ENCODE data around the gene TCF7L2. TPM values are rescaled to one million over a fixed set of nuclear protein-coding genes. Genes with fewer than 3 reads are reported as not detected.

The TCF7L2 gene
- total RNA-seq, 1 donor from 2014 or later: 88.2 TPM

DNA sequence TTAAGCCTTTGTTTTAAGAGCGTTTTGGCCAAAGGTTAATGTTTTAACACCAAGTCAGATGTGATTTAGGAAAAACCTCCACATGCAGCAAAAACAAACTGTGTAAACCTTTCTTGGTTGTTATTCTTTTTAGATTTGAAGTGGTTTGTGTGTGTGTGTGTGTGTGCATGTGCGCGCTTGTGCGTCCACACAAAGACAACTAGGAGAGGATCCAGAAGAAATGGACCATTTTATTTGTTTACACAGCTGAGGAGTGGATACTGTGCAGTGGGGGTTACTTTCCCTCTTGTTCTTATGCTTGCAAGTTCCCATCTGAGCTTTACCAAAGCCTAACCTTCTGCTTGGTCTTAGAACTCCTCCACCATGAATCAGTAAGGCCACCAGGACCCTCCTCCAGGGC, 20.0 kb downstream of the TCF7L2 start:
- no peak for DNase-seq (ENCODE audit: extremely low spot score, unreplicated experiment)
- TF ChIP-seq, protein P1, sequence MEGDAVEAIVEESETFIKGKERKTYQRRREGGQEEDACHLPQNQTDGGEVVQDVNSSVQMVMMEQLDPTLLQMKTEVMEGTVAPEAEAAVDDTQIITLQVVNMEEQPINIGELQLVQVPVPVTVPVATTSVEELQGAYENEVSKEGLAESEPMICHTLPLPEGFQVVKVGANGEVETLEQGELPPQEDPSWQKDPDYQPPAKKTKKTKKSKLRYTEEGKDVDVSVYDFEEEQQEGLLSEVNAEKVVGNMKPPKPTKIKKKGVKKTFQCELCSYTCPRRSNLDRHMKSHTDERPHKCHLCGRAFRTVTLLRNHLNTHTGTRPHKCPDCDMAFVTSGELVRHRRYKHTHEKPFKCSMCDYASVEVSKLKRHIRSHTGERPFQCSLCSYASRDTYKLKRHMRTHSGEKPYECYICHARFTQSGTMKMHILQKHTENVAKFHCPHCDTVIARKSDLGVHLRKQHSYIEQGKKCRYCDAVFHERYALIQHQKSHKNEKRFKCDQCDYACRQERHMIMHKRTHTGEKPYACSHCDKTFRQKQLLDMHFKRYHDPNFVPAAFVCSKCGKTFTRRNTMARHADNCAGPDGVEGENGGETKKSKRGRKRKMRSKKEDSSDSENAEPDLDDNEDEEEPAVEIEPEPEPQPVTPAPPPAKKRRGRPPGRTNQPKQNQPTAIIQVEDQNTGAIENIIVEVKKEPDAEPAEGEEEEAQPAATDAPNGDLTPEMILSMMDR (IDR thresholded peaks at IDR 0.05): no peak
- Mint-ChIP-seq H3K27ac (ENCODE audit: unreplicated experiment) (no peak overlapping the region), H3K27me3 (ENCODE audit: unreplicated experiment) (no peaks in the 10 kb centered on the region), H3K36me3 (ENCODE audit: unreplicated experiment) (peaks cover 52% of the 10 kb centered on the region), H3K9me3 (ENCODE audit: unreplicated experiment) (no peaks in the 10 kb centered on the region), H3K4me3 (ENCODE audit: unreplicated experiment) (no peak overlapping the region), H3K4me1 (ENCODE audit: unreplicated experiment) (peaks cover 38% of the 10 kb centered on the region)

DNA sequence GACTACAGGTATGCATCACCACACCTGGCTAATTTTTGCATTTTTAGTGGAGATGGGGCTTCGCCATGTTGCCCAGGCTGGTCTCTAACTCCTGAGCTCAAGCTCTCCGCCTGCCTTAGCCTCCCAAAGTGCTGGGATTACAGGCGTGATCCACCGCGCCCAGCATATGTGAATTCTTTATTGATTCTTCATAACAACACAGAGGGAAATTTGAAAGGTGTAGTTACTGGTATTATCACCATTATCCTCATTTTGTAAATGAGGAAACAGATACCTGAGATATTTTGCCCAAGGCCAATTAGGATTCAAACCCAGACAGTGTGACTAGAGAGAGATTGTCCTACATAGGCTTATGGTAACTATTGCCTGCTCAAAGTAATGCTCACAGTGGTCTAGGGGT, 22.6 kb downstream of the TCF7L2 start:
- TF ChIP-seq, protein P1 (IDR thresholded peaks at IDR 0.05): no peak
- H3K36me3 Mint-ChIP-seq (ENCODE audit: unreplicated experiment): peaks cover 59% of the 10 kb centered on the region
- H3K27me3 Mint-ChIP-seq (ENCODE audit: unreplicated experiment): no peaks in the 10 kb centered on the region
- H3K4me3 Mint-ChIP-seq (ENCODE audit: unreplicated experiment): no peak overlapping the region
- peaks cover 25% of the 10 kb centered on the region for H3K4me1 Mint-ChIP-seq (ENCODE audit: unreplicated experiment)
- H3K9me3 Mint-ChIP-seq (ENCODE audit: unreplicated experiment): no peaks in the 10 kb centered on the region
- DNase-seq (ENCODE audit: extremely low spot score, unreplicated experiment): no peak
- H3K27ac Mint-ChIP-seq (ENCODE audit: unreplicated experiment): no peak overlapping the region

DNA sequence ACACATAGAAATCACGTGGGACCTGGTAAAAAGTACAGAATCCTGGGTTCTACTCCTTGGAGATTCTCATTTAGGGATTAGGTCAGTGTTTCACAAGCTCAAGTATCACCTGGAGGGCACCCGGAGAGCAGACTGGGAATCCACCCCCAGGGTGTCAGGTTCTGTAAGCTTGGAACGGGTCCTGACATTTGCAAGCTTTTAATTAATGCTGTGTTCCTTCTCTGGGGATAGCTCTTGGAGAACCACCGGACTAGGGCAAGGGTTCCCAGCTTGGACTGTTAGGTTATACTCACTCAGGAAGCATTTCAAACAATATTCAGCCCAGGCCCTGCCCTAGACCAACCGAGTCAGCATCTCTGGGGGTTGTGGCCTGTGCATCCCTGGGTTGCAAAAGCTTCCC, 23.0 kb downstream of the TCF7L2 start:
- no peak for DNase-seq (ENCODE audit: extremely low spot score, unreplicated experiment)
- peaks cover 26% of the 10 kb centered on the region for H3K4me1 Mint-ChIP-seq (ENCODE audit: unreplicated experiment)
- H3K27me3 Mint-ChIP-seq (ENCODE audit: unreplicated experiment): no peaks in the 10 kb centered on the region
- peaks cover 60% of the 10 kb centered on the region for H3K36me3 Mint-ChIP-seq (ENCODE audit: unreplicated experiment)
- TF ChIP-seq, protein P1 (IDR thresholded peaks at IDR 0.05): no peak
- no peak overlapping the region for H3K27ac Mint-ChIP-seq (ENCODE audit: unreplicated experiment)
- H3K4me3 Mint-ChIP-seq (ENCODE audit: unreplicated experiment): no peak overlapping the region
- H3K9me3 Mint-ChIP-seq (ENCODE audit: unreplicated experiment): no peaks in the 10 kb centered on the region

DNA sequence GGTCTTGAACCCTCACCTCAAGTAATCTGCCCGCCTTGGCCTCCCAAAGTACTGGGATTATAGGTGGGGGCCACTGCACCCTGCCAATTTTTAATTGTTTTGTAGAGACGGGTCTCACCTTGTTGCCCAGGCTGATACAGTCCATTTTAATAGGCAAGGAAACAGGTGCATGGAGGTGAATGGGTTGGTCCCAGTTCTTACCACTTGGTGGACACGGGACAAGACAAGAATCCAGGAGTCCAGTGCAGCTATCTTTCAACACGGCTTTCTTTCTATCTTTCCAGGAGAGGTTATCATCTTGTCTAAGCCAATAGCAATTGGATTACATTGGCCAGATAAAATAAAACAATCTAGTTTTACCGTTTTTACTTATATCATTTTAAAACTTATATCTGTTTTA, 23.8 kb downstream of the TCF7L2 start:
- Mint-ChIP-seq H3K9me3 (ENCODE audit: unreplicated experiment) (no peaks in the 10 kb centered on the region), H3K36me3 (ENCODE audit: unreplicated experiment) (peaks cover 60% of the 10 kb centered on the region)
- TF ChIP-seq, protein P1 (IDR thresholded peaks at IDR 0.05): no peak

DNA sequence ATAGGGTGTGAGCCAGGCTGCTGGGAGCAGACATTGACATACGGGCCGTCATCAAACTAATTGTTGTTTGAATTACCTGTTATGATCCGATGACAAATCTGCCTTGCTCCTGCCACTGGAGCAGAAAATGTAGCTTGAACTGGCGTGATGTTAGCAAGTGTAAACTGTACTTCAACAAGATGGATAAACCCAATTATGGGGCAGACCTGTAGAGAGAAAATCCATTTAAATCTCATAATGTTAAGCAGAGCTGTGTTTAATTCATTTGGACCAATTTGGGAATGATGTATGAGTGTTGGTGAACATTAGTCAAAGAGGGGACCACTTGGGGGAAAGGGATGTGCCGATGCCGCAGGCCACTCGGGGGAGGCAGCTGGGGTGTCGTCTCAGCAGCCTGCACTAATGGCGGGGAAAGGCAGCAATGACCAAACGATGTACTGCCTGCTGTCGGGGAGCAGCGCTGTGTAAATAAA, 27.4 kb downstream of the TCF7L2 start:
- TF ChIP-seq, protein P1 (IDR thresholded peaks at IDR 0.05): no peak
- H3K4me3 Mint-ChIP-seq (ENCODE audit: unreplicated experiment): no peak overlapping the region
- H3K27ac Mint-ChIP-seq (ENCODE audit: unreplicated experiment): no peak overlapping the region
- H3K36me3 Mint-ChIP-seq (ENCODE audit: unreplicated experiment): peaks cover 57% of the 10 kb centered on the region
- no peaks in the 10 kb centered on the region for H3K27me3 Mint-ChIP-seq (ENCODE audit: unreplicated experiment)
- peaks cover 28% of the 10 kb centered on the region for H3K4me1 Mint-ChIP-seq (ENCODE audit: unreplicated experiment)
- H3K9me3 Mint-ChIP-seq (ENCODE audit: unreplicated experiment): no peaks in the 10 kb centered on the region
- no peak for DNase-seq (ENCODE audit: extremely low spot score, unreplicated experiment)

More for the DNA sequence above, 23.8 kb downstream of the TCF7L2 start:
- no peak overlapping the region for H3K27ac Mint-ChIP-seq (ENCODE audit: unreplicated experiment)
- no peak overlapping the region for H3K4me3 Mint-ChIP-seq (ENCODE audit: unreplicated experiment)
- no peaks in the 10 kb centered on the region for H3K27me3 Mint-ChIP-seq (ENCODE audit: unreplicated experiment)
- H3K4me1 Mint-ChIP-seq (ENCODE audit: unreplicated experiment): peaks cover 27% of the 10 kb centered on the region
- DNase-seq (ENCODE audit: extremely low spot score, unreplicated experiment): no peak
